ENCODE measurements around the gene PANX1. TPM values are rescaled to one million over a fixed set of nuclear protein-coding genes. Genes with fewer than 3 reads are reported as not detected.

The PANX1 gene
- total and polyA plus RNA-seq, 2 experiments from 2014 or later = 9.5 to 40.8 TPM

DNA sequence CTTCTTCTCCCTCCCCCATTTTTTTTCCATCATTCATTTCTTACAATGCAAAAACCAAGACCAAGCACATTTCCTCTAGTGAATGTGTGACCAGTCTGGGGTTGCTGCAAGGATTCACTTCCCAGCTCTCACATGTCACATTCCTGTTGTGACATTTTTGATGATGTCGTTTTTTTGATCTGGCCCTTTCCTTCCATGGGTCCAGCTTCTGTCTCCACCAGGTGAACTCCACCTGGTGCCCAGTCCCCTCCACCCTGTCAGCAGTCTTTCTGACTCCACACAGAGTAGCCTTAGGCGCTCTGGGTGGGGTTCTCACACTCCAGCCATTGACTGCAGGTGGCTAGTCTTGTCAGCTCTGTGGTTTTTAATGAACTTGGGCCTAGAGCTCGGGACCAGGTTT, 15.6 kb downstream of the PANX1 start:
- no peak overlapping the region for H3K27ac ChIP-seq (ENCODE audit: low read depth)
- DNase-seq (ENCODE audit: low spot score) = no peak
- no peaks in the 10 kb centered on the region for H3K9me2 ChIP-seq (ENCODE audit: insufficient read depth)
- Mint-ChIP-seq H3K4me1 (peaks cover 77% of the 10 kb centered on the region), H3K4me3 (no peak overlapping the region), H3K27ac (no peak overlapping the region), H3K27me3 (ENCODE audit: insufficient read depth, low read depth, poor library complexity) (peaks cover 4% of the 10 kb centered on the region), H3K9me3 (no peaks in the 10 kb centered on the region), H3K36me3 (ENCODE audit: low read depth) (no peaks in the 10 kb centered on the region)
- peaks cover 63% of the 10 kb centered on the region for H3K4me1 ChIP-seq (ENCODE audit: insufficient read depth)
- peaks cover 100% of the 10 kb centered on the region for H3K79me2 ChIP-seq (replicated peaks; ENCODE audit: insufficient read depth)
- H3K4me2 ChIP-seq = no peak overlapping the region
- no peak; the same call in 2 of the 3 replicates for ATAC-seq
- peaks cover 91% of the 10 kb centered on the region for H4K20me1 ChIP-seq (replicated peaks; ENCODE audit: insufficient read depth)
- H3K36me3 ChIP-seq (ENCODE audit: insufficient read depth) = no peaks in the 10 kb centered on the region
- H3F3A ChIP-seq (replicated peaks; ENCODE audit: low read depth) = no peaks in the 10 kb centered on the region
- H3K27me3 ChIP-seq (ENCODE audit: insufficient read depth) = no peaks in the 10 kb centered on the region
- no peak overlapping the region for H3K4me3 ChIP-seq
- TF ChIP-seq NANOG (IDR thresholded peaks at IDR 0.05; ENCODE audit: borderline replicate concordance) (no peak), JUNB (IDR thresholded peaks at IDR 0.05; ENCODE audit: unreplicated experiment) (no peak), ZNF331 (CRISPR knock-in tag; IDR thresholded peaks at IDR 0.05; ENCODE audit: low read depth) (no peak), EZH2 (IDR thresholded peaks at IDR 0.05; ENCODE audit: low read depth, unreplicated experiment) (no peak)
- TF ChIP-seq, protein P1, sequence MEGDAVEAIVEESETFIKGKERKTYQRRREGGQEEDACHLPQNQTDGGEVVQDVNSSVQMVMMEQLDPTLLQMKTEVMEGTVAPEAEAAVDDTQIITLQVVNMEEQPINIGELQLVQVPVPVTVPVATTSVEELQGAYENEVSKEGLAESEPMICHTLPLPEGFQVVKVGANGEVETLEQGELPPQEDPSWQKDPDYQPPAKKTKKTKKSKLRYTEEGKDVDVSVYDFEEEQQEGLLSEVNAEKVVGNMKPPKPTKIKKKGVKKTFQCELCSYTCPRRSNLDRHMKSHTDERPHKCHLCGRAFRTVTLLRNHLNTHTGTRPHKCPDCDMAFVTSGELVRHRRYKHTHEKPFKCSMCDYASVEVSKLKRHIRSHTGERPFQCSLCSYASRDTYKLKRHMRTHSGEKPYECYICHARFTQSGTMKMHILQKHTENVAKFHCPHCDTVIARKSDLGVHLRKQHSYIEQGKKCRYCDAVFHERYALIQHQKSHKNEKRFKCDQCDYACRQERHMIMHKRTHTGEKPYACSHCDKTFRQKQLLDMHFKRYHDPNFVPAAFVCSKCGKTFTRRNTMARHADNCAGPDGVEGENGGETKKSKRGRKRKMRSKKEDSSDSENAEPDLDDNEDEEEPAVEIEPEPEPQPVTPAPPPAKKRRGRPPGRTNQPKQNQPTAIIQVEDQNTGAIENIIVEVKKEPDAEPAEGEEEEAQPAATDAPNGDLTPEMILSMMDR (conservative IDR thresholded peaks at IDR 0.05; ENCODE audit: low read depth in 2 of 2) = no peak
- H2AFZ ChIP-seq = no peak overlapping the region

DNA sequence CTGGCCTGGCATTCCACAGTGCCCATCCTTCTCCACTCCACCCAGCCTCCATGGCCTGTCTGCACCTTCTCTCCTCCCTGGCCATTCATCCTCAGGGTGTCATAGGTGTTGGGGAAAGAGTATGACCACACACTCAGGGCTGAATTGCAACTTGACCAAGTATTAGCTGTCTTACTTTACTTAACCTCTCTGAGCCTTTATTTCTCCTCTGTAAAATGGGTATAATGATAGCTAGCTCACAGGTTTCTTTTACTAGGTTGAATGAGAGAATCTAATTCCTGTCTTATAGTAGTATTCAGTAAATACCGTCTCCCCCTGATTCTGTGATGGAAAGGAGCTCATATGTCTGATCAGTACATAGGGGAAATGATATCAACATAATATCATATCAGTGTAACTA, 16.0 kb downstream of the PANX1 start:
- Histone ChIP-seq H2AFZ (no peak overlapping the region), H3K36me3 (ENCODE audit: insufficient read depth) (no peaks in the 10 kb centered on the region), H3K27ac (ENCODE audit: low read depth) (no peak overlapping the region), H3K9me2 (ENCODE audit: insufficient read depth) (no peaks in the 10 kb centered on the region), H3K4me2 (no peak overlapping the region), H3F3A (replicated peaks; ENCODE audit: low read depth) (no peaks in the 10 kb centered on the region), H3K4me1 (ENCODE audit: insufficient read depth) (peaks cover 63% of the 10 kb centered on the region), H3K27me3 (ENCODE audit: insufficient read depth) (no peaks in the 10 kb centered on the region), H4K20me1 (replicated peaks; ENCODE audit: insufficient read depth) (peaks cover 93% of the 10 kb centered on the region), H3K79me2 (replicated peaks; ENCODE audit: insufficient read depth) (peaks cover 100% of the 10 kb centered on the region), H3K4me3 (no peak overlapping the region)
- no peaks in the 10 kb centered on the region for H3K36me3 Mint-ChIP-seq (ENCODE audit: low read depth)
- peaks cover 78% of the 10 kb centered on the region for H3K4me1 Mint-ChIP-seq
- H3K4me3 Mint-ChIP-seq = no peak overlapping the region
- H3K9me3 Mint-ChIP-seq = no peaks in the 10 kb centered on the region
- ATAC-seq (no peak), DNase-seq (ENCODE audit: low spot score) (no peak)
- H3K27ac Mint-ChIP-seq = no peak overlapping the region
- peaks cover 4% of the 10 kb centered on the region for H3K27me3 Mint-ChIP-seq (ENCODE audit: insufficient read depth, low read depth, poor library complexity)
- TF ChIP-seq STAT1 (IDR thresholded peaks at IDR 0.05; ENCODE audit: unreplicated experiment) (no peak), ZNF331 (CRISPR knock-in tag; IDR thresholded peaks at IDR 0.05; ENCODE audit: low read depth) (no peak), NANOG (IDR thresholded peaks at IDR 0.05; ENCODE audit: borderline replicate concordance) (no peak), ZNF114 (CRISPR knock-in tag; IDR thresholded peaks at IDR 0.05) (no peak)
- TF ChIP-seq, protein P1 (conservative IDR thresholded peaks at IDR 0.05; ENCODE audit: low read depth in 2 of 2) = no peak
- TF ChIP-seq, protein P2, sequence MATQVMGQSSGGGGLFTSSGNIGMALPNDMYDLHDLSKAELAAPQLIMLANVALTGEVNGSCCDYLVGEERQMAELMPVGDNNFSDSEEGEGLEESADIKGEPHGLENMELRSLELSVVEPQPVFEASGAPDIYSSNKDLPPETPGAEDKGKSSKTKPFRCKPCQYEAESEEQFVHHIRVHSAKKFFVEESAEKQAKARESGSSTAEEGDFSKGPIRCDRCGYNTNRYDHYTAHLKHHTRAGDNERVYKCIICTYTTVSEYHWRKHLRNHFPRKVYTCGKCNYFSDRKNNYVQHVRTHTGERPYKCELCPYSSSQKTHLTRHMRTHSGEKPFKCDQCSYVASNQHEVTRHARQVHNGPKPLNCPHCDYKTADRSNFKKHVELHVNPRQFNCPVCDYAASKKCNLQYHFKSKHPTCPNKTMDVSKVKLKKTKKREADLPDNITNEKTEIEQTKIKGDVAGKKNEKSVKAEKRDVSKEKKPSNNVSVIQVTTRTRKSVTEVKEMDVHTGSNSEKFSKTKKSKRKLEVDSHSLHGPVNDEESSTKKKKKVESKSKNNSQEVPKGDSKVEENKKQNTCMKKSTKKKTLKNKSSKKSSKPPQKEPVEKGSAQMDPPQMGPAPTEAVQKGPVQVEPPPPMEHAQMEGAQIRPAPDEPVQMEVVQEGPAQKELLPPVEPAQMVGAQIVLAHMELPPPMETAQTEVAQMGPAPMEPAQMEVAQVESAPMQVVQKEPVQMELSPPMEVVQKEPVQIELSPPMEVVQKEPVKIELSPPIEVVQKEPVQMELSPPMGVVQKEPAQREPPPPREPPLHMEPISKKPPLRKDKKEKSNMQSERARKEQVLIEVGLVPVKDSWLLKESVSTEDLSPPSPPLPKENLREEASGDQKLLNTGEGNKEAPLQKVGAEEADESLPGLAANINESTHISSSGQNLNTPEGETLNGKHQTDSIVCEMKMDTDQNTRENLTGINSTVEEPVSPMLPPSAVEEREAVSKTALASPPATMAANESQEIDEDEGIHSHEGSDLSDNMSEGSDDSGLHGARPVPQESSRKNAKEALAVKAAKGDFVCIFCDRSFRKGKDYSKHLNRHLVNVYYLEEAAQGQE (IDR thresholded peaks at IDR 0.05; ENCODE audit: unreplicated experiment) = no peak

Measured in GM23338 (cell line).